Neuronal stem cell (in vitro differentiated cells): ENCODE measurements around the gene C14orf93.
A peak's percentile ranks its signal among the peaks of the same experiment; 100 is the strongest.

Experiments used
- DNase-seq: peaks from one replicate; pipeline ENCODE4 v3.0.0-alpha.2; 2013; ENCODE audit warnings: low spot score
- H2AFZ ChIP-seq: one replicate; pipeline ENCODE4 v1.6.1; 2013; ENCODE audit warnings: mild to moderate bottlenecking, low read length, inconsistent platforms
- H2AK5ac ChIP-seq: 2 replicates; pipeline ENCODE4 v1.6.1; 2013; ENCODE audit warnings: low read depth, mild to moderate bottlenecking, inconsistent platforms, low read length, moderate library complexity, mixed read lengths
- H2BK120ac ChIP-seq: 2 replicates; pipeline ENCODE4 v1.6.1; 2013; ENCODE audit warnings: low read depth, mild to moderate bottlenecking, inconsistent platforms, low read length, moderate library complexity, mixed read lengths
- H2BK12ac ChIP-seq: one replicate; pipeline ENCODE4 v1.6.1; 2013; ENCODE audit warnings: low read length, inconsistent platforms
- H2BK15ac ChIP-seq: 2 replicates; pipeline ENCODE4 v1.6.1; 2013; ENCODE audit warnings: mild to moderate bottlenecking, low read length, inconsistent platforms, mixed read lengths
- H2BK5ac ChIP-seq: one replicate; pipeline ENCODE4 v1.6.1; 2013; ENCODE audit warnings: inconsistent platforms, mild to moderate bottlenecking, low read length, moderate library complexity
- H3K14ac ChIP-seq: one replicate; pipeline ENCODE4 v1.6.1; 2013; ENCODE audit warnings: low read length, inconsistent platforms
- H3K18ac ChIP-seq: 2 replicates; pipeline ENCODE4 v1.6.1; 2013; ENCODE audit warnings: low read length, inconsistent platforms
- H3K23ac ChIP-seq: 2 replicates; pipeline ENCODE4 v1.6.1; 2013; ENCODE audit warnings: low read depth, mild to moderate bottlenecking, mixed read lengths, low read length, inconsistent platforms; ENCODE audit not compliant: poor library complexity
- H3K27ac ChIP-seq: replicated peaks from 3 replicates; pipeline ENCODE4 v1.5.1; 2013; ENCODE audit warnings: low read length, inconsistent platforms
- H3K27me3 ChIP-seq, 3 experiments: 2 replicates each; pipeline ENCODE4 v1.6.1; 2013; ENCODE audit warnings: low read length in 3 of 3, mild to moderate bottlenecking in 2 of 3, inconsistent platforms in 1 of 3, low read depth in 1 of 3, mixed read lengths in 1 of 3, moderate library complexity in 1 of 3; ENCODE audit not compliant: control insufficient read depth in 3 of 3, insufficient read depth in 3 of 3
- H3K36me3 ChIP-seq, 2 donors: replicated peaks in 1 of 2; 2 replicates each; pipeline ENCODE4 v1.6.1; 2013; ENCODE audit warnings: low read length in 2 of 2; ENCODE audit not compliant: control insufficient read depth in 2 of 2, insufficient read depth in 2 of 2
- H3K4ac ChIP-seq: 2 replicates; pipeline ENCODE4 v1.6.1; 2013; ENCODE audit warnings: inconsistent platforms, mild to moderate bottlenecking, low read length, moderate library complexity
- H3K4me1 ChIP-seq, 2 donors: 1 replicate in 1 of 2; 2 replicates in 1 of 2; pipeline ENCODE4 v1.6.1; 2013; ENCODE audit warnings: low read length in 2 of 2, low read depth in 1 of 2; ENCODE audit not compliant: control insufficient read depth in 2 of 2, insufficient read depth in 1 of 2
- H3K4me2 ChIP-seq: one replicate; pipeline ENCODE4 v1.6.1; 2013; ENCODE audit warnings: mild to moderate bottlenecking, low read length, inconsistent platforms; ENCODE audit not compliant: insufficient read depth, poor library complexity, severe bottlenecking
- H3K4me3 ChIP-seq, 2 donors: 2 replicates each; pipeline ENCODE4 v1.5.1; 2013; ENCODE audit warnings: low read length in 2 of 2, mild to moderate bottlenecking in 2 of 2, inconsistent platforms in 1 of 2, moderate library complexity in 1 of 2
- H3K79me1 ChIP-seq: one replicate; pipeline ENCODE4 v1.6.1; 2013; ENCODE audit warnings: low read depth, mild to moderate bottlenecking, inconsistent platforms, low read length, moderate library complexity
- H3K9ac ChIP-seq: one replicate; pipeline ENCODE4 v1.6.1; 2013; ENCODE audit warnings: mild to moderate bottlenecking, low read depth, low read length, inconsistent platforms; ENCODE audit not compliant: poor library complexity
- H3K9me3 ChIP-seq, 2 donors: replicated peaks in 1 of 2; 2 replicates each; pipeline versions ENCODE3 to v1.6.1; 2013; ENCODE audit warnings: low read length in 2 of 2, mild to moderate bottlenecking in 2 of 2, inconsistent platforms in 1 of 2, low read depth in 1 of 2, mixed read lengths in 1 of 2, moderate library complexity in 1 of 2; ENCODE audit not compliant: control insufficient read depth in 2 of 2, insufficient read depth in 1 of 2
- H4K8ac ChIP-seq: one replicate; pipeline ENCODE4 v1.6.1; 2013; ENCODE audit warnings: low read depth, mild to moderate bottlenecking, inconsistent platforms, low read length, moderate library complexity
- H4K91ac ChIP-seq: one replicate; pipeline ENCODE4 v1.6.1; 2013; ENCODE audit warnings: low read length, low read depth, mild to moderate bottlenecking, inconsistent platforms; ENCODE audit not compliant: poor library complexity
- WGBS, 2 donors: extraction: QIAGEN DNeasy Blood & Tissue Kit; methylation state at CpG; one replicate each; pipeline ENCODE4 v1.1.7; 2013; ENCODE audit warnings: missing lambda C conversion rate in 2 of 2, mixed read lengths in 1 of 2; ENCODE audit not compliant: insufficient read length in 2 of 2, insufficient replicate concordance in 1 of 2; ENCODE audit errors: extremely low coverage in 2 of 2; 5-methylcytosine and 5-hydroxymethylcytosine counted together

The C14orf93 gene

DNA sequence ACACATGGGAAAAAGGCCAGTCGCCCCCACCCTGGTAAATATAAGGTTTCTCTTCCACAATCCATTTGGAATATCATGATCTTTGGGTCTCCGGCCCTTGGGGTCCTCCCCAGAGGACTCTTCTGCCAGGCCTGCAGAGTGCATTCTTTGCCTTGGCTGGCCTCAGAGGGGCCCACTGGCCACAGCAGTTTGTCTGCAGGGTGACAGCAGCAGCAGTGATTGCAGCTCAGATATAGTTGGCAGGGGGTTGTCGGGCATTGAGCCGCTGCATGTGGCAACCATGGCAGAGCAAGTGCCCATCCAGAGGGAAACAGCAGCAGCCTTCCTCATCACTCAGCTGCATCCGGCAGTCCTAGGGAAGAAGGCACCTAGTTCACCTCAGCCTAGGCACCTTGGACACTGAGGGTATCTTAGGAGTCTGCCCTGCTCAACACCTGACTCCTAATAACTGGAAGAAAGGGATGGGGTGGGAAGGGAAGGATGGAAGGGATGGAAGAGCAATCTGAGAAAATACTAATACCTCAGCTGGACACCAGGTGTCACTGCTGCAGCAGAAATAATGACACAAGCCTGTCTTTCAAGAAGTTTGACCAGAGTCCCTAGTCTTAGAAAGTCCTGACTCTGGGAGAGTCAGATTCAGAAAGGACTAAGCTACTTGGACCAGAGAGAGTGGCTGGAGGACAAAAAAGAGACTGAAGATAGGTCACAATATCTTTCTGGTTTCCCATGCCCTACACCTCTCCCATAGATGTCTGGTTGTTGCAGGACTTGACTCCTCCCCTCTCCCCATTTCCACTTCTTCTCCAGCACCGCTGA, 36.5 kb downstream of the C14orf93 start:
- Histone ChIP-seq H3K27me3 (no peaks in the 10 kb centered on the region), H3K9me3 (no peaks in the 10 kb centered on the region), H2BK15ac (no peak overlapping the region), H3K14ac (no peak overlapping the region), H3K36me3 (peaks cover 48 to 80% of the 10 kb centered on the region in 2 donors), H3K9ac (peak overlapping the region; percentile 56), H2BK120ac (no peak overlapping the region), H3K4me3 (no peak overlapping the region), H4K8ac (no peak overlapping the region), H3K79me1 (peaks cover 11% of the 10 kb centered on the region), H2BK12ac (no peak overlapping the region), H3K4me1 (peaks cover 19 to 28% of the 10 kb centered on the region in 2 donors), H3K23ac (no peak overlapping the region), H3K4ac (no peak overlapping the region), H3K27ac (no peak overlapping the region), H4K91ac (no peak overlapping the region), H2AFZ (no peak overlapping the region), H2AK5ac (no peak overlapping the region), H3K18ac (peak overlapping the region; percentile 9), H3K4me2 (no peak overlapping the region), H2BK5ac (no peak overlapping the region)
- DNase-seq = peak; percentile 49
- no CpG with 5 or more reads among the region's 6 CpGs for WGBS, 2 donors

- no peaks in the 10 kb centered on the region for H3K27me3 ChIP-seq
- peaks cover 12 to 22% of the 10 kb centered on the region in 2 donors for H3K4me1 ChIP-seq
- peaks cover 10% of the 10 kb centered on the region for H3K79me1 ChIP-seq
- H3K9ac ChIP-seq = no peak overlapping the region
- no peak overlapping the region for H2AK5ac ChIP-seq
- H3K4me2 ChIP-seq = no peak overlapping the region
- H2BK12ac ChIP-seq = no peak overlapping the region
- no peak overlapping the region for H3K27ac ChIP-seq
- H3K36me3 ChIP-seq = peaks cover 43 to 77% of the 10 kb centered on the region in 2 donors
- no peak overlapping the region for H2BK120ac ChIP-seq
- H2AFZ ChIP-seq = no peak overlapping the region
- H3K4ac ChIP-seq = no peak overlapping the region
- no peaks in the 10 kb centered on the region for H3K9me3 ChIP-seq
- H3K23ac ChIP-seq = no peak overlapping the region
- no peak overlapping the region for H3K14ac ChIP-seq
- no peak overlapping the region for H3K4me3 ChIP-seq
- no peak overlapping the region for H4K8ac ChIP-seq
- no peak overlapping the region for H3K18ac ChIP-seq
- no peak overlapping the region for H2BK15ac ChIP-seq
- no peak overlapping the region for H4K91ac ChIP-seq
- DNase-seq = no peak
- H2BK5ac ChIP-seq = no peak overlapping the region
- no CpG with 5 or more reads among the region's 2 CpGs for WGBS, 2 donors
Observed at GRCh38 chr14:22972313-22972930, 37.5 kb downstream of the C14orf93 start.

- Histone ChIP-seq H2BK15ac (no peak overlapping the region), H2BK12ac (no peak overlapping the region), H3K27ac (no peak overlapping the region), H3K27me3 (no peaks in the 10 kb centered on the region), H3K4me3 (no peak overlapping the region), H3K4me2 (no peak overlapping the region), H4K91ac (no peak overlapping the region), H3K4me1 (peaks cover 0 to 11% of the 10 kb centered on the region in 2 donors), H2AK5ac (no peak overlapping the region), H2AFZ (no peak overlapping the region), H2BK120ac (no peak overlapping the region), H4K8ac (no peak overlapping the region), H3K9ac (no peak overlapping the region), H3K79me1 (peaks cover 10% of the 10 kb centered on the region), H3K4ac (no peak overlapping the region), H2BK5ac (no peak overlapping the region), H3K9me3 (no peaks in the 10 kb centered on the region), H3K36me3 (peaks cover 39 to 64% of the 10 kb centered on the region in 2 donors), H3K23ac (no peak overlapping the region), H3K18ac (no peak overlapping the region), H3K14ac (no peak overlapping the region)
- DNase-seq = no peak
- no CpG with 5 or more reads among the region's 1 CpG for WGBS, 2 donors
Observed at GRCh38 chr14:22971152-22971551, 38.8 kb downstream of the C14orf93 start.

- no CpG with 5 or more reads among the region's 4 CpGs for whole genome bisulfite sequencing, 2 donors
- Histone ChIP-seq H3K27me3 (no peaks in the 10 kb centered on the region), H3K27ac (no peak overlapping the region)
Observed at GRCh38 chr14:22966783-22967269, 43.1 kb downstream of the C14orf93 start.

More at GRCh38 chr14:22966783-22967269, 43.1 kb downstream of the C14orf93 start:
- H3K18ac ChIP-seq = no peak overlapping the region
- DNase-seq = no peak
- H3K79me1 ChIP-seq = no peaks in the 10 kb centered on the region
- H4K91ac ChIP-seq = no peak overlapping the region
- no peak overlapping the region for H2AFZ ChIP-seq
- H3K14ac ChIP-seq = no peak overlapping the region
- H3K4me2 ChIP-seq = no peak overlapping the region
- H3K4me1 ChIP-seq = no peaks in the 10 kb centered on the region
- H3K9ac ChIP-seq = no peak overlapping the region
- H2BK15ac ChIP-seq = no peak overlapping the region
- no peak overlapping the region for H4K8ac ChIP-seq
- no peak overlapping the region for H3K4me3 ChIP-seq
- H3K23ac ChIP-seq = no peak overlapping the region
- no peak overlapping the region for H2BK5ac ChIP-seq
- peaks cover 8 to 22% of the 10 kb centered on the region in 2 donors for H3K36me3 ChIP-seq
- H3K9me3 ChIP-seq = no peaks in the 10 kb centered on the region
- no peak overlapping the region for H2BK120ac ChIP-seq
- H2AK5ac ChIP-seq = no peak overlapping the region
- H2BK12ac ChIP-seq = no peak overlapping the region
- H3K4ac ChIP-seq = no peak overlapping the region
